GM10266 (cell line): ENCODE results near the gene WDR37.

Experiments used
- DNase-seq: peaks from one replicate; pipeline ENCODE4 v3.0.0; 2012; ENCODE audit errors: extremely low spot score
- CTCF ChIP-seq: IDR thresholded peaks from 2 replicates; pipeline ENCODE4 v1.5.1; 2012; ENCODE audit warnings: mild to moderate bottlenecking, low read depth; ENCODE audit not compliant: control insufficient read depth, insufficient read depth; ENCODE audit errors: missing control alignments

Gene WDR37

DNA sequence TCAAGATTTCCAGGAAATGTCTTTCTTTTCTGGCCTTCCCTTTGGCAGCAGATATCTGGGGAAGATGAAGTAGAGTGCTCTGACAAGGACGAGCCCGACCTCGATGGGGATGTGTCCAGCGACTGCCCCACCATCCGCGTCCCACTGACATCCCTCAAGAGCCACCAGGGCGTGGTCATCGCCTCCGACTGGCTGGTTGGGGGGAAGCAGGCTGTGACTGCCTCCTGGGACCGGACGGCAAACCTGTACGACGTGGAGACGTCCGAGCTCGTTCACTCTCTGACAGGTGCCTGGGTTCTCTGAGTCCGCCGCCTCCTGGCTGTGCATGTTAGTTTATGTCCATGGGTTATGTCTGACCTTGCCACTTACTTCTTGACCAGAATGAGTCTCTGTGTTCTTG lies 47.4 kb downstream of the WDR37 start:
- DNase-seq: no peak
- no peak for TF ChIP-seq CTCF

DNA sequence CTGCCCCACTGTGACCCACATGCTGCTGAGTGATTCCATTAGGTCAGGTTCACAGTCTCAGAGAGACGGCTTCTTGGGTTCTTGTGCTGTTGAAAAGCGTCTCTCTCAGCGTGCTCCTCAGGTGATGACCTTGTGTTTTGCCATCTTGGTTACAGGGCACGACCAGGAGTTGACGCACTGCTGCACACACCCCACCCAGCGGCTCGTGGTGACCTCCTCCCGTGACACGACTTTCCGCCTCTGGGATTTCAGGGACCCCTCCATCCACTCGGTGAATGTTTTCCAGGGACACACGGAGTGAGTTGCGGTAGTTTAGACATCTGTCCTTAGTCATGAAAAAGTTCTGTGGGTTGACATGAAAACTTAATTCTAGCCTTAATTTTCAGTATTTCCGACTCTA lies 48.8 kb downstream of the WDR37 start:
- DNase-seq: no peak
- TF ChIP-seq CTCF: no peak

- TF ChIP-seq CTCF: no peak
- DNase-seq: no peak
Observed at GRCh38 chr10:1107004-1107403, 50.8 kb downstream of the WDR37 start.

GRCh38 chr10:1107679-1108078 lies 51.5 kb downstream of the WDR37 start:
- DNase-seq: no peak
- no peak for TF ChIP-seq CTCF

DNA sequence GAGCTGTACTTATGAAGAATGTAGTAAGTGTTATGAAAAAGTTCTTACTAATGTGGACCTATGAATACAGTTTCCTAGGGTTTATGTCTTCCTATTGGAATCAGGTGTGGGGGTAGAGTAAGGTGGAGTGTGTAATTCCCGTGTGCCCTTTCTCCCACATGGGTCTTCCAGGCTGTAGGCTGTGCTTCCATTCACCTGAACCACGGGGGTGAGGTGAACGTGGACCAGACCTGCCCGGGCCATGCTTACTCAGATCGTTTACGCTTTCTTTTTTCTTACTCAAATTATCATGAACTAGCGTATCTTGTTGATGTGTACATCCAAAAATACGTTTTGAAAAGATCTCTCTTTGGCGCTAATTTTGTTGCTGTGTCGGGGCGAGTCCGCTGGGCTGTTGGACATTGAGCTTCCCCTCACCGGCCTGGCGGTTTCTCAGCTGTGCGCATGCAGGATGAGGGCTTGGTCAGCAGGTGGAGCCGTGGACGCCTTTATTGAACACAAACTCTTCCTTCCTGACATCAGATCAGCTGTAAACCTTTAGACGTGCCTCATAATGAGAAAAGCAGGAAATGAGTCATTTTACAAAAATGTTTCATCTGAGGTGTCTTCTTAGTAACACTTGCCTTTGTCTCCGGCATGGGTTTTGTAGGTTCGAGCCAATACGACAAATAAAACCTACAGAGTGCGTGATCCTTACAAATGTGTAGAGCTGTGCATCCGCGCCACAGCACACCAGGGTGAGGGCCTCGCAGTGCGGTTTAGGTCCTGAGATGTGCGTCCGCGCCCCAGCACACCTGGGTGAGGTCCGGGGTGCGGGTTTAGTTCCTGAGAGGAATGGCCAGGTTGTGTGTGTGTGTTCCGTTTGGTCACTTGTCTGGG lies 53.8 kb downstream of the WDR37 start:
- TF ChIP-seq CTCF: peak; percentile 68
- peak; percentile 80 for DNase-seq

- no peak for TF ChIP-seq CTCF
- DNase-seq: no peak
Observed at GRCh38 chr10:1110674-1111119, 54.5 kb downstream of the WDR37 start.

DNA sequence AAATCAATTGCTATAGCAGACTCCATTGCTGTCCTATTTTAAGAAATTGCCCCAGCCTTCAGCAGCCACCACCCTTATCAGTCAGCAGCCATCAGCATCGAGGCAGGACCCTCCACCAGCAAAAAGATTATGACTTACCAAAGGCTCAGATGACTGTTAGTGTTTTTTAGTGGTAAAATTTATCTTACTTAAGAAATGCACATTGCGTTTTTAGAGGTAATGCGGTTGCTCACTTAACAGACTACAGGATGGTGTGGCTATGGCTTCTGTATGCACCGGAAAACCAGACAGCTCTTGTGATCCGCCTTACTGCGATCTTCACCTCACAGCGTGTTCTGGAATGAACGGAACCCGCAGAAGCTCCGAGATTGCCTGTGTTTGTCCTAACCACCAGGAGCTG lies 58.1 kb downstream of the WDR37 start:
- TF ChIP-seq CTCF: no peak

More for the DNA sequence above, 58.1 kb downstream of the WDR37 start:
- no peak for DNase-seq
